B cell (primary cell): Measurements from ENCODE around the gene UQCC5. TPM values are rescaled to one million over a fixed set of nuclear protein-coding genes. Genes with fewer than 3 reads are reported as not detected.

Experiments
- ATAC-seq: fragments of 200-7000 bp; cut with Tn5 transposase; one replicate; pipeline ENCODE4 v1.10.0; 2021; ENCODE audit warnings: low read depth, mild to moderate bottlenecking, moderate number of reproducible peaks, moderate library complexity
- CTCF ChIA-PET: fragments of 350-600 bp; sonication (Branson Sonifier 250); formaldehyde crosslinking; loops from one replicate; lab custom pipeline; 2021; ENCODE audit warnings: antibody characterized with exemption, inconsistent platforms; lab: Charles Lee
- POLR2A ChIA-PET: fragments of 350-600 bp; sonication (Branson Sonifier 250); formaldehyde crosslinking; loops from one replicate; lab custom pipeline; 2021; ENCODE audit warnings: antibody characterized with exemption; lab: Charles Lee
- DNase-seq: peaks from one replicate; pipeline ENCODE4 v3.0.0; 2013
- H2AFZ ChIP-seq: 2 replicates; pipeline ENCODE4 v1.6.1; 2012; ENCODE audit warnings: mild to moderate bottlenecking, low read depth, low read length; ENCODE audit not compliant: insufficient read depth, poor library complexity, severe bottlenecking
- H3K27ac ChIP-seq, 2 donors: 1 replicate in 1 of 2; 2 replicates in 1 of 2; pipeline ENCODE4 v1.5.1; 2012 to 2013; ENCODE audit warnings: low read length in 2 of 2, mild to moderate bottlenecking in 2 of 2, moderate library complexity in 1 of 2
- H3K27me3 ChIP-seq, 4 experiments: fragments of 200-600 bp in 1 of 4; sonication (generic) in 1 of 4; replicated peaks in 1 of 4; 1 replicate in 2 of 4; 2 replicates in 2 of 4; pipeline versions ENCODE4 v1.6.1 to v1.7.0; 2013 to 2016; ENCODE audit warnings: low read length in 3 of 4, mild to moderate bottlenecking in 2 of 4, mixed read lengths in 1 of 4, moderate library complexity in 1 of 4; ENCODE audit not compliant: insufficient read depth in 4 of 4, control insufficient read depth in 3 of 4; ENCODE audit errors: control extremely low read depth in 1 of 4
- H3K36me3 ChIP-seq, 2 experiments: replicated peaks in 1 of 2; 1 replicate in 1 of 2; 2 replicates in 1 of 2; pipeline versions ENCODE4 v1.6.1 to v1.7.1; 2013; ENCODE audit warnings: low read length in 1 of 2; ENCODE audit not compliant: insufficient read depth in 2 of 2, control insufficient read depth in 1 of 2; ENCODE audit errors: control extremely low read depth in 1 of 2, extremely low read depth in 1 of 2
- H3K4me1 ChIP-seq, 2 donors: fragments of 200-600 bp in 1 of 2; sonication (generic) in 1 of 2; 1 replicate in 1 of 2; 2 replicates in 1 of 2; pipeline versions ENCODE4 v1.5.1 to v1.6.1; 2013 to 2017; ENCODE audit warnings: low read length in 2 of 2; ENCODE audit not compliant: control insufficient read depth in 2 of 2, insufficient read depth in 2 of 2
- H3K4me2 ChIP-seq: replicated peaks from 2 replicates; pipeline ENCODE3; 2012; ENCODE audit warnings: mild to moderate bottlenecking, low read depth, low read length; ENCODE audit not compliant: poor library complexity, severe bottlenecking
- H3K4me3 ChIP-seq, 5 experiments: fragments of 200-600 bp in 1 of 5; sonication (generic) in 1 of 5; 1 replicate in 3 of 5; 2 replicates in 2 of 5; pipeline versions ENCODE4 v1.5.1 to v1.7.0; 2011 to 2016; ENCODE audit warnings: low read length in 4 of 5, mild to moderate bottlenecking in 4 of 5, low read depth in 2 of 5, control low read depth in 1 of 5, moderate library complexity in 1 of 5; ENCODE audit not compliant: insufficient read depth in 1 of 5; ENCODE audit errors: control extremely low read depth in 1 of 5, extremely low read depth in 1 of 5
- H3K79me2 ChIP-seq: fragments of 200-600 bp; sonication (generic); one replicate; pipeline ENCODE4 v1.6.0; 2016; ENCODE audit warnings: low read length; ENCODE audit not compliant: control insufficient read depth, insufficient read depth
- H3K9ac ChIP-seq: fragments of 200-600 bp; sonication (generic); 2 replicates; pipeline ENCODE4 v1.6.1; 2017; ENCODE audit warnings: mild to moderate bottlenecking, low read length, moderate library complexity
- H3K9me3 ChIP-seq, 3 donors: one replicate each; pipeline versions ENCODE4 v1.6.1 to v1.7.1; 2013; ENCODE audit warnings: low read length in 2 of 3; ENCODE audit not compliant: control insufficient read depth in 2 of 3, insufficient read depth in 1 of 3; ENCODE audit errors: control extremely low read depth in 1 of 3
- H4K20me1 ChIP-seq: 2 replicates; pipeline ENCODE4 v1.6.0; 2012; ENCODE audit warnings: mild to moderate bottlenecking, low read length; ENCODE audit not compliant: insufficient read depth, control insufficient read depth, poor library complexity, severe bottlenecking
- H3K27ac Mint-ChIP-seq: one replicate; pipeline ENCODE4 v1.8.0; 2021; ENCODE audit warnings: mixed read lengths
- H3K27me3 Mint-ChIP-seq: one replicate; pipeline ENCODE4 v1.8.0; 2021; ENCODE audit warnings: mixed read lengths
- H3K4me1 Mint-ChIP-seq: one replicate; pipeline ENCODE4 v1.8.0; 2021; ENCODE audit warnings: mixed read lengths
- H3K4me3 Mint-ChIP-seq: one replicate; pipeline ENCODE4 v1.8.0; 2021; ENCODE audit warnings: mixed read lengths
- H3K9me3 Mint-ChIP-seq: one replicate; pipeline ENCODE4 v1.8.0; 2022; ENCODE audit warnings: mixed read lengths; ENCODE audit not compliant: insufficient read depth
- CTCF ChIP-seq: fragments of 200-600 bp; IDR thresholded peaks from one replicate; pipeline ENCODE4 v1.8.0; 2022; ENCODE audit warnings: antibody characterized with exemption, mild to moderate bottlenecking
- EZH2 ChIP-seq: IDR thresholded peaks from 2 replicates; pipeline ENCODE4 v1.6.1; 2012; ENCODE audit warnings: borderline replicate concordance, low read depth, mild to moderate bottlenecking, moderate library complexity, low read length; ENCODE audit not compliant: insufficient read depth, poor library complexity, severe bottlenecking
- WGBS: methylation state at CpG from one replicate; pipeline ENCODE4 v1.1.5; 2013; ENCODE audit warnings: missing lambda C conversion rate; ENCODE audit not compliant: insufficient coverage; 5-methylcytosine and 5-hydroxymethylcytosine counted together
- intact Hi-C: fragments of 100-400 bp; cut with micrococcal nuclease; formaldehyde crosslinking; loops from one replicate; pipeline ENCODE4 v1.10.0; 2022
- polyA plus RNA-seq: library from polyadenylated mRNA; depleted of rRNA; stranded (reverse); fragments of >200 nt; gene quantifications from 2 replicates; pipeline ENCODE4 v1.2.3, GENCODE V29; 2012
- total RNA-seq, 2 donors: library from RNA; stranded (reverse); fragments of 120-200 nt in 1 of 2; gene quantifications; 1 replicate in 1 of 2; 2 replicates in 1 of 2; pipeline versions ENCODE4 v1.2.3 to v1.2.4, GENCODE V29; 2013 to 2022

Gene UQCC5
- total and polyA plus RNA-seq, 2 donors (not counting 1 experiment from before 2014, with no cell fraction given), result 1.1 to 10.3 TPM

- no peak overlapping the region for H3K4me3 Mint-ChIP-seq
- H2AFZ ChIP-seq, result no peak overlapping the region
- WGBS, result 94% methylated on average over 24 of the region's 27 CpGs
- no peaks in the 10 kb centered on the region for H3K9me3 ChIP-seq
- no peaks in the 10 kb centered on the region for H3K4me1 ChIP-seq
- DNase-seq, result no peak
- no peak overlapping the region for H3K4me2 ChIP-seq
- no peaks in the 10 kb centered on the region for H3K9me3 Mint-ChIP-seq
- H3K9ac ChIP-seq, result no peak overlapping the region
- no peaks in the 10 kb centered on the region for H3K4me1 Mint-ChIP-seq
- CTCF ChIA-PET, result interaction anchor here (0.6 kb wide), 1 partner anchor 428 kb away, joined by 3 read pairs; no protein-coding TSS in a partner anchor
- TF ChIP-seq EZH2 (no peak), CTCF (no peak)
- no peak overlapping the region for H3K27ac Mint-ChIP-seq
- H3K79me2 ChIP-seq, result no peaks in the 10 kb centered on the region
- POLR2A ChIA-PET, result no interaction called here
- no peaks in the 10 kb centered on the region for H4K20me1 ChIP-seq
- intact Hi-C loops, result no loop called here
- H3K27me3 Mint-ChIP-seq, result no peaks in the 10 kb centered on the region
- H3K36me3 ChIP-seq, result no peaks in the 10 kb centered on the region
- H3K27me3 ChIP-seq, result no peaks in the 10 kb centered on the region
- no peak overlapping the region for H3K4me3 ChIP-seq
- no peak overlapping the region for H3K27ac ChIP-seq
- ATAC-seq, result no peak
Measured at GRCh38 chr3:52506266-52506966, 30.0 kb upstream of the UQCC5 start.

- TF ChIP-seq CTCF, result no peak
- no peak for TF ChIP-seq EZH2
- no peak overlapping the region for H3K4me3 ChIP-seq
- ATAC-seq, result no peak
- H3K9me3 Mint-ChIP-seq, result no peaks in the 10 kb centered on the region
- no peaks in the 10 kb centered on the region for H3K27me3 Mint-ChIP-seq
- no peak overlapping the region for H3K27ac Mint-ChIP-seq
- no peaks in the 10 kb centered on the region for H3K27me3 ChIP-seq
- no peak overlapping the region for H3K27ac ChIP-seq
- no peak overlapping the region for H3K4me3 Mint-ChIP-seq
- DNase-seq, result no peak
- no peaks in the 10 kb centered on the region for H3K4me1 ChIP-seq
- H3K79me2 ChIP-seq, result no peaks in the 10 kb centered on the region
- no peak overlapping the region for H3K4me2 ChIP-seq
- 94% methylated on average over 5 of the region's 5 CpGs for WGBS
- no peak overlapping the region for H2AFZ ChIP-seq
- intact Hi-C loops, result no loop called here
- no peaks in the 10 kb centered on the region for H3K9me3 ChIP-seq
- POLR2A ChIA-PET, result no interaction called here
- no peaks in the 10 kb centered on the region for H3K4me1 Mint-ChIP-seq
- CTCF ChIA-PET, result no interaction called here
- no peaks in the 10 kb centered on the region for H3K36me3 ChIP-seq
- no peak overlapping the region for H3K9ac ChIP-seq
- H4K20me1 ChIP-seq, result no peaks in the 10 kb centered on the region
Measured at GRCh38 chr3:52507359-52507758, 29.0 kb upstream of the UQCC5 start.
